GM23338 (cell line): ENCODE data around the gene ZGLP1.

Experiments
- EZH2phosphoT487 ChIP-seq: fragments of 200-600 bp; sonication (generic); IDR thresholded peaks from one replicate; pipeline ENCODE4 v1.8.1; 2018; ENCODE audit warnings: antibody characterized with exemption; ENCODE audit not compliant: unreplicated experiment
- POLR2AphosphoS5 ChIP-seq: IDR thresholded peaks from 2 replicates; pipeline ENCODE4 v1.6.1; 2016; ENCODE audit warnings: antibody characterized with exemption, low read depth
- TF ChIP-seq, protein P1 (sequence below), 2 experiments: fragments of 200-600 bp in 1 of 2; sonication (generic) in 1 of 2; conservative IDR thresholded peaks; 2 replicates each; pipeline versions ENCODE4 v1.5.1 to v1.6.1; 2016 to 2017; ENCODE audit warnings: antibody characterized with exemption in 2 of 2, low read depth in 2 of 2, mild to moderate bottlenecking in 2 of 2, moderate library complexity in 1 of 2

DNA sequence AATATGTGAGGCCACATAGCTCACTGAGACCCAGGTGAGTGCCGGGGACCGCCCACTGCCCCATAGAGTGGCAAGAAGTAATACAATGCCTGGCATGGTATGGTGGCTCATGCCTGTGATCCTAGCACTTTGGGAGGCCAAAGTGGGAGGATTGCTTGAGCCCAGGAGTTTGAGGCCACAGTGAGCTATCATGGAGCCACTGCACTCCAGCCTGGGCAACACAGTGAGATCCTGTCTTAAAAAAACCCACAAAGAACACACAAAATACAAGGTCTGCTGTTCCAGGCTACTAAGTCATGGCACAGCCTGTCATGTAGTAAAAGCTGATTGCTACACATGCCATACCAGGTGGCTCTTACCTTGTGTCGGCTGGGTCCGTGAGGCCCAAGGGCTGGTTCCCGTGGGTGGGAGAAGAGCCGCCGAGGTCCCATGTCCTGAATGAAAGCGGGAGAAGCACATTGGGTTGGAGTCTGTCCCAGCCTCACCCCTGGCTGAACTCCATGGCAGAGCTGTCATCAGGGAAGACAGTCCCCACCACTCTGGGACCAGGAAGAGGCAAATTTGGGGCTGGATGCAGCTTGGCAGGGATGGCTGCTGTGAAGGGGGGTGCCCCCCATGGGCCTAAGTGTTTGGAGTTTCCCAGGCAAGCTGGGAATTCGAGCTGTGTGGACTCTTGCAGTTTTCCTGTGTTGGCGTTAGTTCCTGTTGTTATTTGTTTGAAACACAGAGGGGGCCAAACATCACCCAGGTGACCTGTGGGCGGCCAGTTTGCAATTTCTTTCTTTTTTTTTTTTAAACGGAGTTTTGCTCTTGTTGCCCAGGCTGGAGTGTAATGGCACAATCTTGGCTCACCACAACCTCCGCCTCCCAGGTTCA, 9.4 kb upstream of the ZGLP1 start:
- TF ChIP-seq EZH2phosphoT487 (no peak), POLR2AphosphoS5 (no peak)
- TF ChIP-seq, protein P1, sequence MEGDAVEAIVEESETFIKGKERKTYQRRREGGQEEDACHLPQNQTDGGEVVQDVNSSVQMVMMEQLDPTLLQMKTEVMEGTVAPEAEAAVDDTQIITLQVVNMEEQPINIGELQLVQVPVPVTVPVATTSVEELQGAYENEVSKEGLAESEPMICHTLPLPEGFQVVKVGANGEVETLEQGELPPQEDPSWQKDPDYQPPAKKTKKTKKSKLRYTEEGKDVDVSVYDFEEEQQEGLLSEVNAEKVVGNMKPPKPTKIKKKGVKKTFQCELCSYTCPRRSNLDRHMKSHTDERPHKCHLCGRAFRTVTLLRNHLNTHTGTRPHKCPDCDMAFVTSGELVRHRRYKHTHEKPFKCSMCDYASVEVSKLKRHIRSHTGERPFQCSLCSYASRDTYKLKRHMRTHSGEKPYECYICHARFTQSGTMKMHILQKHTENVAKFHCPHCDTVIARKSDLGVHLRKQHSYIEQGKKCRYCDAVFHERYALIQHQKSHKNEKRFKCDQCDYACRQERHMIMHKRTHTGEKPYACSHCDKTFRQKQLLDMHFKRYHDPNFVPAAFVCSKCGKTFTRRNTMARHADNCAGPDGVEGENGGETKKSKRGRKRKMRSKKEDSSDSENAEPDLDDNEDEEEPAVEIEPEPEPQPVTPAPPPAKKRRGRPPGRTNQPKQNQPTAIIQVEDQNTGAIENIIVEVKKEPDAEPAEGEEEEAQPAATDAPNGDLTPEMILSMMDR (conservative IDR thresholded peaks at IDR 0.05; ENCODE audit: low read depth in 2 of 2): no peak
